ENCODE results near the gene FAM168A.

The FAM168A gene

GRCh38 chr11:73360743-73361369, 237.1 kb downstream of the FAM168A start:
- no peak for DNase-seq

DNA sequence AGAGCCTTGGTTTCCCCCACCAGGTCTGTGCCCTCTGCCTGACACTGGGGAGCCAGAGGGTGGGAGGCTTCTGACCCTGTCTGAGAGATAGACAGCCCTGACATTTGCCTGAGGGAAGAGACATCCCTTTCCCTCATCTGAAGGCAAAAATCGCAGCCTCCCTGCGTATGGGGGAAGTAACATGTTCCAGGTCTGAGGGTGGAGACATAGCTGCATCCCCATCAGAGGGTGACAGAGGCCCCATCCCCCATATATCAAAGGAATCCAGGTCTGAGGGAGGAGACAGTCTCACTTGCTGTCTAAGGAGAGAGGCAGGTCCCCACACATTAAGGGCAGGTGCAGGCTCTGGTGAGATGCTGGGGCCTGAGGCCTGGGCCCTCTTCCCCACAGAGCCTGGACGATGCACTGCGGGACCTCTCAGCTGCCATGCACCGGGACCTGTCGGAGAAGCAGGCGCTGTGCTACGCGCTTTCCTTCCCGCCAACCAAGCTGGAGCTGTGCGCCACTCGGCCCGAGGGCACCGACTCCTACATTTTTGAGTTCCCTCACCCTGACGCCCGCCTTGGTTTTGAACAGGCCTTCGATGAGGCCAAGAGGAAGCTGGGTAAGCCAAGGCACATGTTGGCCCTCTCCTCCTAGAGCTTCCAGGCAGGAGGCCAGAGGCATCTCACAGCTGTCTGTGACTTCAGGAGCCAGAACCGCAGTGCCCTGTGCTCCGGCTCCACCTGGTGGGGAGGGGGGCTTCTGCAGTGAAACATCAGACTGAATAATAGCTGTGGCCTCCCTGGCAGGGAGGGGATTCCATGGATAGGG, 237.8 kb downstream of the FAM168A start:
- DNase-seq: peak; percentile 41

GRCh38 chr11:73359341-73359740, 238.6 kb downstream of the FAM168A start:
- DNase-seq: no peak

- no peak for DNase-seq
Measured at GRCh38 chr11:73358071-73358470, 239.8 kb downstream of the FAM168A start.

- no peak for DNase-seq
Measured at GRCh38 chr11:73356979-73357860, 240.7 kb downstream of the FAM168A start.

- DNase-seq: no peak
Measured at GRCh38 chr11:73355109-73355508, 242.8 kb downstream of the FAM168A start.

DNA sequence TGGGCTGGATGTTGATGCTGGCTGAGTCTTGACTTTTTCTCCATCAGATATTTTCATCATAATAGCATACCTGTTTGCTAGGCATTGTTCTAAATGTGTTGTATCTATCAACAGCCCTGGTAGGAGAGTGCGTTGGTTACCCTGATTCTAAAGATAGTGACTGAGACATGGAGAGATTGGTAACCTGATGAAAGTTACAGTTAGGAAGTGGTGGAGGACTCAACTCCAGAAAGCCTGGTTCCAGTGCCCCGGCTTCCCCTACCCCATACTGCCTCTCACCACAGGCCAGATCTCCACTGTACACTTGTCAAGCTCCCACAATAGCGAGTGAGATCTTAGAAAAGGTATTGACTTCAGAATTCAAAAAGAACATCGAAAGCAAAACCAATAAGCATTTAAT, 244.5 kb downstream of the FAM168A start:
- peak; percentile 53 for DNase-seq

DNA sequence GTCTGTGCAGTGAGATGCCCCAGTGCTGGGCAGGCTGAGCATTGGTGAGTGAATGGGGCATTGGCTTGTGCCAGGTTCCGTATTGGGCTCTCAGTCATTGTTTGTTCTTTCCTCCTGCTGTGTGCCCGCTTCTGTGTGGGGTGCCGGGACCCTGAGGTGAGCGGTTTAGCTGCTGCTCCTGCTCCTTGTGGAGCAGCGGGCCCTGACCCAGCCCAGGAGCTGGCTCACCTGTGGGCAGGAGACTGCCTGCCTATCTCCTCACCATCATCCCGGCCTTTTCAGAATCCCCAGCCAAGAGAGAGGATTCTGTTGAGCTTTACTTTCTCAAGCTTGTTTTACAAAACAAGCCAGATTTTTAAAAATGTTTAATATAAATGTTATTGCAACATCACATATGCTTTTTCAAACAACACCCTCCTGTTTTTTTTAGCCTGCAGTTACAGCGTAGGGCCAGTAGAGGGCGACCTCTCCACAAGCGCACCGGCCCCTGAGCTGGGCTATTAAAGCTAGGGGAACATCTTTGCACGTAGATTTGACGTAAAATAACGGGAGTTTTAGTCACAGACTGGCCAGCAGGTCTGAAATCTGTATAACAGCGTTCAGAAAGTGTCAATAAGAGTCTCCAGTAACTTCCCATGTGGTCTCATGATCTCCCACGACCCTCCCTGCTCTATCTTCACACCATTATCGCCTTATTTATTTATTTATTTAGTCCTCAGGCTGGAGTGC, 246.8 kb downstream of the FAM168A start:
- DNase-seq: peak; percentile 61

Measured in activated CD4-positive, alpha-beta T cell treated with anti-CD3 and anti-CD28 coated beads, Interleukin-2, Interleukin-6, amounts not matched to agents 100 ng/mL and 50 ng/mL, durations not matched to agents 16 hours and 8 hours (primary cell).